ENCODE data around the gene C16orf46.
A peak's percentile ranks its signal among the peaks of the same experiment; 100 is the strongest.
"Not testable (repeated sequence)": the region's sequence is repeated elsewhere in the genome, so short reads cannot be mapped to it uniquely, and the experiment has no call there.

The C16orf46 gene, protein sequence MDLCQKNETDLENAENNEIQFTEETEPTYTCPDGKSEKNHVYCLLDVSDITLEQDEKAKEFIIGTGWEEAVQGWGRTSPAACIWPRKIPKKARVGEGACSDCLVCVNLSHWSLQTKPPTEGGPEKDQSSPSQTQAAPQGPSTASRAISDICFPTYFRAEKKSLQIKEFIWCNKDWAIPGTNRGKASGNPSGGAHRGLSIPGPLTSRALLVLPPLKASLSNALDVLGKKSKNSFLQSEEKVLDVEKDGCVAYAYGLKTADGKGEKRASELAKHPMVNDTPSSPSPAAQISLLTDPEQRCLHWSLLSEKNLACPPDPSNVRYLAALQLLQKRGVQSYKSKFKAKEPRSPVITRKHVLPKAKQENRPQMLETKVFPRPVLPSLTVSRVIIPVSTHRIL

DNA sequence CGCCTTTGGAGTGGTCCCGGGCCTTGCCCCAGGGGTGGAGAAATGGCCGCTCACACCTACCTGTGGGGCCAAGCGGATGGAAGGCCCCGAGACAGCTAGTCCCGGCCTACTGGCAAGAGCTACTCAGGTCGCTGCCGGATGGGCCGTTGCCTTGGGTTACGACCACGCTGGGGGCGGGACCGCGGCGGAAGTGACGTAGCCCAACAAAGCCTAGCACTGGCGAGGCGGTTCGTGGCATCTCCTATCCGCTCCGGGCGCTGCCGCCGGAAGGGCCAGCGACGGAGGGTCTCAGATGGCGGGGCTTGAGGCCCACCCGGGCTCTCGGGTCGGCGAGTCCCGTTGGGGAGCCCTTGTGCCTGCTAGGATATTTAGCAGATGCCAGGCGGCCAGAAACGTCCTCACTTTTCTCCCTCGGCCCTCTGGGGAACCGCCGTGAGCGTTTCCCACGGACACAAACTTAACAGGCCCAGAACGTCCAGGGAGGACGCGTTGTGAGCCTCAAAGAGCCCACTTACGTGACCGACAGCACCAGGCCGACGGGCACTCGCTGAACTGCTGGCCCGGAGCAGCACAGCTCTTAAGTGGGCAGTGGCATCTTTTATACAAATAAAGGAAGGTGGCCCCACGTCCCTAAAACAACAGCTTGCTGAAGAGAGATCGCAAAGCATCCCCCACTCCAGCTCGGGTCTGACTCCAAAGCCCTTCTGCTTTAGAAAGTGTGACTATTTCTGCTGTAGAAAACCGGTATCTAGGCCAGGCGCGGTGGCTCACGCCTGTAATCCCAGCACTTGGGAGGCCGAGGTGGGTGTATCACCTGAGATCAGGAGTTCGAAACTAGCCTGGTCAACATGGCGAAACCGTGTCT lies at the start of gene C16orf46:
Gene C16orf46 (minus strand): TSS at position 163 of the 865 bp plus-strand sequence. CDS start 13,283 bp downstream, outside the sequence.
- no peaks in the 10 kb centered on the region for H3K27me3 ChIP-seq (ENCODE audit: control insufficient read depth in 1 of 2, insufficient read depth in 2 of 2, low read length in 2 of 2)
- H3K4me3 ChIP-seq (ENCODE audit: low read length in 2 of 2) = peak within 1 kb of the TSS; percentile 96 to 97
- no peaks in the 10 kb centered on the region for H3K36me3 ChIP-seq (ENCODE audit: control insufficient read depth in 2 of 2, insufficient read depth in 2 of 2, low read length in 2 of 2)
- peak within 1 kb of the TSS; percentile 99 for H3K27ac ChIP-seq (ENCODE audit: low read length)
- peak within 1 kb of the TSS; percentile 87 to 99 for H3K9ac ChIP-seq (ENCODE audit: low read length in 2 of 2)
- no peaks in the 10 kb centered on the region for H3K9me3 ChIP-seq (ENCODE audit: control insufficient read depth in 2 of 2, low read length in 2 of 2)
- peaks cover 5% of the 10 kb centered on the region for H3K4me1 ChIP-seq (ENCODE audit: control insufficient read depth, insufficient read depth, low read length)

DNA sequence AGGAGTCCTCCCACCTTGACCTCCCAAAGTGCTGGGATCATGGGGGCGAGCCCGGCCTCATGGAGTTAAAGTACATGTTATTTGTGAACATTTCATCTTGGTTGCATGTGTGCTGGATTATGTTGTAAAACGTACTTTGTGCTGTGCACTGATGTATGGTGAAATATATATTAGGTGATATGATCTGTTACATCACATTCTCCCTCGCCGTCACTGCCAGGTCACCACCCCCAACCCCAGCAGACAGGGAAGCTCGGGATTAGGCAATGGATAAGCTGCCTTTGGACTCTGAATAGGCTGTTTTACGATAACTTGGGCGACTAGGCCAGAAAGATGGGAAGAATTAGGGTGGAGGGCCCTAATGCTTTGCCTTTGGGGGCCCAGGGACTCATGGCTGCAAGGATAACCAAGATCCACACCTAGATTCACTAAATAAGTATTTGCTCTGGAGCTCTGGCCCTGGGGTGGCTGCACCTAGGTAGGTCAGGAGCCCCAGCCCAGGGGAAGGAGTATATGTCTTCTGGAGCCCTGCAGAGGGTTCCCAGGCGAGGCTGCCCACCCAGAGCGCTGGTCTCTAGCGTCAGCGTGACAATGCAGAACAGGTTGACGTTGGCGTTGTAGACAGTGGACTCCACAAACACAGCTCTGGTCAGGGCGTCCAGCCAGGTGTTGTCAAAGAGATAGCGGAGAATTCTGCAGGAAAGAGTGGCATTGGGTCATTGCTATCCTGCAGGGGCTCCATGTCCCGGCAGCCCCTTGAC lies 46.2 kb upstream of the C16orf46 start:
- no peaks in the 10 kb centered on the region for H3K9me3 ChIP-seq (ENCODE audit: control insufficient read depth in 2 of 2, low read length in 2 of 2)
- no peaks in the 10 kb centered on the region for H3K4me1 ChIP-seq (ENCODE audit: control insufficient read depth, insufficient read depth, low read length)
- H3K27me3 ChIP-seq (ENCODE audit: control insufficient read depth in 1 of 2, insufficient read depth in 2 of 2, low read length in 2 of 2) = no peaks in the 10 kb centered on the region
- H3K9ac ChIP-seq (ENCODE audit: low read length in 2 of 2) = no peak overlapping the region
- H3K36me3 ChIP-seq (ENCODE audit: control insufficient read depth in 2 of 2, insufficient read depth in 2 of 2, low read length in 2 of 2) = no peaks in the 10 kb centered on the region
- H3K4me3 ChIP-seq (ENCODE audit: low read length in 2 of 2) = no peak overlapping the region
- no peak overlapping the region for H3K27ac ChIP-seq (ENCODE audit: low read length)

DNA sequence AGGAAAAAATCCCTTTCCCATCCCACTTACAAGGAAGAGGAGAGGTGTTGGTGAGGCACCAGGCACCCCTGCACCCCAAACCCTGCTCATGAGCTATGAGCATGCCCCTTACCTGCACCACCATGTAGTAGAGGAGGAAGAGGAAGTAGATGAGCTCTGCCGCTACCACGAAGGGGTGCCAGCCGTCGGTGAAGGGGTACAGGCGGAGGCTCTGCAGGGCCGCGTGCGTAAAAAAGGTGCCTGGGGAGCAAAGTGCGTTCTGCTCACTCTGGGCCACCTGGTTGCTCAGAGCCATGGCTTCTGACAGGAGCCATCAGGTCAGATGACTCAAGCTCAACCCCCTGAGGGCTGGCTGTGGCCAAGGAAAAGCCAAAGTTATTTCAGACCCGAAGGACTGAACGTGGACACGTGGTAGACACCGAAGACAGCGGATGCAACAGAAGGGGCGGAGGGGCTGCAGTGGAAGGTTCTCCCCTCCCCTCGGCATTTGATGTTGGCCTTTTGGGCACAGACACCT lies 44.5 kb upstream of the C16orf46 start:
- Histone ChIP-seq H3K4me3 (ENCODE audit: low read length in 2 of 2) (no peak overlapping the region), H3K4me1 (ENCODE audit: control insufficient read depth, insufficient read depth, low read length) (no peaks in the 10 kb centered on the region), H3K36me3 (ENCODE audit: control insufficient read depth in 2 of 2, insufficient read depth in 2 of 2, low read length in 2 of 2) (no peaks in the 10 kb centered on the region), H3K27me3 (ENCODE audit: control insufficient read depth in 1 of 2, insufficient read depth in 2 of 2, low read length in 2 of 2) (no peaks in the 10 kb centered on the region), H3K9ac (ENCODE audit: low read length in 2 of 2) (no peak overlapping the region), H3K9me3 (ENCODE audit: control insufficient read depth in 2 of 2, low read length in 2 of 2) (no peaks in the 10 kb centered on the region), H3K27ac (ENCODE audit: low read length) (no peak overlapping the region)

- Histone ChIP-seq H3K27me3 (ENCODE audit: control insufficient read depth in 1 of 2, insufficient read depth in 2 of 2, low read length in 2 of 2) (no peaks in the 10 kb centered on the region), H3K9ac (ENCODE audit: low read length in 2 of 2) (no peak overlapping the region), H3K9me3 (ENCODE audit: control insufficient read depth in 2 of 2, low read length in 2 of 2) (no peaks in the 10 kb centered on the region), H3K27ac (ENCODE audit: low read length) (no peak overlapping the region), H3K4me1 (ENCODE audit: control insufficient read depth, insufficient read depth, low read length) (no peaks in the 10 kb centered on the region), H3K4me3 (ENCODE audit: low read length in 2 of 2) (no peak overlapping the region), H3K36me3 (ENCODE audit: control insufficient read depth in 2 of 2, insufficient read depth in 2 of 2, low read length in 2 of 2) (no peaks in the 10 kb centered on the region)
These were observed 40.4 kb upstream of the C16orf46 start for GRCh38 chr16:81117436-81117835.

DNA sequence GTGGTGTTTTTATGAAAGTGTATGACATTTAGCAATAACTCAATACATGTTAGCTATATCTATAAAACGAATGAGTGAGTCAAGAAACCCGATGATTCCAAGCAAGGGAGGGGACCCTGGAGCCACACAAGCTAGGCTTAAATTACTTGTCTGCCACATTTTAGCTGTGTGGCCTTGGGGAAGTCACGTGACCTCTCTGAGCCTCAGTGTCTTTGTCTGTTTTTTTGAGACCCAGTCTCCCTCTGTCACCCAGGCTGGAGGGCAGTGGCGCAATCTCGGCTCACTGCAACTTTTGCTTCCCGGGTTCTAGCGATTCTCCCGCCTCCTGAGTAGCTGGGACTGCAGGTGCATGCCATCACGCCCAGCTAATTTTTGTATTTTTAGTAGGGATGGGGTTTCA lies 39.2 kb upstream of the C16orf46 start:
- no peak overlapping the region for H3K9ac ChIP-seq (ENCODE audit: low read length in 2 of 2)
- H3K4me3 ChIP-seq (ENCODE audit: low read length in 2 of 2) = no peak overlapping the region
- H3K36me3 ChIP-seq (ENCODE audit: control insufficient read depth in 2 of 2, insufficient read depth in 2 of 2, low read length in 2 of 2) = no peaks in the 10 kb centered on the region
- H3K27ac ChIP-seq (ENCODE audit: low read length) = no peak overlapping the region
- H3K27me3 ChIP-seq (ENCODE audit: control insufficient read depth in 1 of 2, insufficient read depth in 2 of 2, low read length in 2 of 2) = no peaks in the 10 kb centered on the region
- no peaks in the 10 kb centered on the region for H3K9me3 ChIP-seq (ENCODE audit: control insufficient read depth in 2 of 2, low read length in 2 of 2)
- H3K4me1 ChIP-seq (ENCODE audit: control insufficient read depth, insufficient read depth, low read length) = no peaks in the 10 kb centered on the region

- H3K27ac ChIP-seq (ENCODE audit: low read length) = no peak overlapping the region
These were observed 35.4 kb upstream of the C16orf46 start for GRCh38 chr16:81112453-81112852.

GRCh38 chr16:81109274-81109673 lies 32.2 kb upstream of the C16orf46 start:
- H3K36me3 ChIP-seq (ENCODE audit: control insufficient read depth in 2 of 2, insufficient read depth in 2 of 2, low read length in 2 of 2); H3K27ac ChIP-seq (ENCODE audit: low read length); H3K27me3 ChIP-seq (ENCODE audit: control insufficient read depth in 1 of 2, insufficient read depth in 2 of 2, low read length in 2 of 2); H3K4me3 ChIP-seq (ENCODE audit: low read length in 2 of 2); H3K9me3 ChIP-seq (ENCODE audit: control insufficient read depth in 2 of 2, low read length in 2 of 2); H3K4me1 ChIP-seq (ENCODE audit: control insufficient read depth, insufficient read depth, low read length); H3K9ac ChIP-seq (ENCODE audit: low read length in 2 of 2): not testable (repeated sequence)

More at GRCh38 chr16:81112453-81112852, 35.4 kb upstream of the C16orf46 start:
- Histone ChIP-seq H3K27me3 (ENCODE audit: control insufficient read depth in 1 of 2, insufficient read depth in 2 of 2, low read length in 2 of 2) (peaks cover 0 to 2% of the 10 kb centered on the region in 2 donors), H3K9ac (ENCODE audit: low read length in 2 of 2) (no peak overlapping the region), H3K9me3 (ENCODE audit: control insufficient read depth in 2 of 2, low read length in 2 of 2) (no peaks in the 10 kb centered on the region), H3K4me3 (ENCODE audit: low read length in 2 of 2) (no peak overlapping the region), H3K4me1 (ENCODE audit: control insufficient read depth, insufficient read depth, low read length) (no peaks in the 10 kb centered on the region), H3K36me3 (ENCODE audit: control insufficient read depth in 2 of 2, insufficient read depth in 2 of 2, low read length in 2 of 2) (no peaks in the 10 kb centered on the region)

DNA sequence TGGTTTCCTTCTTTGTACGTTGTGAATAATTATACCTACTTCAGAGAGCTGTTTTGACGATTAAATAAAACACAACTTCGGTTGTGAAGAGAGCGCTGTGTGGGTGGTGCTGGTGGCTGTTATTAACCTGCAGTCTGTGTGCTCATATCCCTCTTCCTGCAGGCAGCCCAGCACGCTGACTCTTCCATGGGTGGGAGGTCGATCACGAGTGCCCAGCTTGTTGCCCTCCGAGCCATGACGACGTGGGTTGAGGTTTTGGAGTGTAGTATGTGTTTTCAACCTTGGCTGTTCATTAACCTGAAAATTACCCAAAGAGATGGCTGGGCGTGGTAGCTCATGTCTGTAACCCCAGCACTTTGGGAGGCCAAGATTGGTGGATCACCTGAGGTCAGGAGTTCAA lies 30.5 kb upstream of the C16orf46 start:
- H3K9ac ChIP-seq (ENCODE audit: low read length in 2 of 2) = no peak overlapping the region
- no peaks in the 10 kb centered on the region for H3K9me3 ChIP-seq (ENCODE audit: control insufficient read depth in 2 of 2, low read length in 2 of 2)
- H3K27ac ChIP-seq (ENCODE audit: low read length) = no peak overlapping the region
- no peak overlapping the region for H3K4me3 ChIP-seq (ENCODE audit: low read length in 2 of 2)
- H3K36me3 ChIP-seq (ENCODE audit: control insufficient read depth in 2 of 2, insufficient read depth in 2 of 2, low read length in 2 of 2) = no peaks in the 10 kb centered on the region
- no peaks in the 10 kb centered on the region for H3K4me1 ChIP-seq (ENCODE audit: control insufficient read depth, insufficient read depth, low read length)
- H3K27me3 ChIP-seq (ENCODE audit: control insufficient read depth in 1 of 2, insufficient read depth in 2 of 2, low read length in 2 of 2) = peaks cover 0 to 2% of the 10 kb centered on the region in 2 donors

GRCh38 chr16:81106826-81107503 lies 29.9 kb upstream of the C16orf46 start:
- Histone ChIP-seq H3K9ac (ENCODE audit: low read length in 2 of 2) (no peak overlapping the region), H3K9me3 (ENCODE audit: control insufficient read depth in 2 of 2, low read length in 2 of 2) (no peaks in the 10 kb centered on the region), H3K4me1 (ENCODE audit: control insufficient read depth, insufficient read depth, low read length) (no peaks in the 10 kb centered on the region), H3K27me3 (ENCODE audit: control insufficient read depth in 1 of 2, insufficient read depth in 2 of 2, low read length in 2 of 2) (peaks cover 0 to 2% of the 10 kb centered on the region in 2 donors), H3K27ac (ENCODE audit: low read length) (no peak overlapping the region), H3K4me3 (ENCODE audit: low read length in 2 of 2) (no peak overlapping the region), H3K36me3 (ENCODE audit: control insufficient read depth in 2 of 2, insufficient read depth in 2 of 2, low read length in 2 of 2) (no peaks in the 10 kb centered on the region)

- Histone ChIP-seq H3K36me3 (ENCODE audit: control insufficient read depth in 2 of 2, insufficient read depth in 2 of 2, low read length in 2 of 2) (no peaks in the 10 kb centered on the region), H3K4me3 (ENCODE audit: low read length in 2 of 2) (no peak overlapping the region), H3K9me3 (ENCODE audit: control insufficient read depth in 2 of 2, low read length in 2 of 2) (no peaks in the 10 kb centered on the region), H3K27ac (ENCODE audit: low read length) (no peak overlapping the region), H3K27me3 (ENCODE audit: control insufficient read depth in 1 of 2, insufficient read depth in 2 of 2, low read length in 2 of 2) (peaks cover 0 to 2% of the 10 kb centered on the region in 2 donors), H3K9ac (ENCODE audit: low read length in 2 of 2) (no peak overlapping the region), H3K4me1 (ENCODE audit: control insufficient read depth, insufficient read depth, low read length) (no peaks in the 10 kb centered on the region)
These were observed 28.9 kb upstream of the C16orf46 start for GRCh38 chr16:81105946-81106345.
